NCI-H2196 treated with DMSO at 0.1 percent for 48 hours (cell line): ENCODE data around the gene ELP4.
"Not testable (repeated sequence)": the region's sequence is repeated elsewhere in the genome, so short reads cannot be mapped to it uniquely, and the experiment has no call there.

Experiments
- DNase-seq: peaks from one replicate; lab custom pipeline; 2025; ENCODE audit not compliant: unreplicated experiment; lab: John Stamatoyannopoulos, UW

The ELP4 gene

GRCh38 chr11:31697049-31697448, 187.5 kb downstream of the ELP4 start:
- DNase-seq, result not testable (repeated sequence)

GRCh38 chr11:31699066-31699465, 189.5 kb downstream of the ELP4 start:
- no peak for DNase-seq

- no peak for DNase-seq
Observed at GRCh38 chr11:31702966-31703365, 193.4 kb downstream of the ELP4 start.

GRCh38 chr11:31706357-31706756, 196.8 kb downstream of the ELP4 start:
- DNase-seq, result no peak

GRCh38 chr11:31711137-31711536, 201.6 kb downstream of the ELP4 start:
- DNase-seq, result no peak

- no peak for DNase-seq
Observed at GRCh38 chr11:31712851-31713250, 203.3 kb downstream of the ELP4 start.

GRCh38 chr11:31714840-31715239, 205.3 kb downstream of the ELP4 start:
- no peak for DNase-seq

GRCh38 chr11:31720225-31720624, 210.7 kb downstream of the ELP4 start:
- DNase-seq, result no peak

- DNase-seq, result no peak
Observed at GRCh38 chr11:31720671-31721365, 211.3 kb downstream of the ELP4 start.

- DNase-seq, result no peak
Observed at GRCh38 chr11:31722754-31723153, 213.2 kb downstream of the ELP4 start.

- DNase-seq, result no peak
Observed at GRCh38 chr11:31725176-31725575, 215.6 kb downstream of the ELP4 start.

GRCh38 chr11:31728432-31728831, 218.9 kb downstream of the ELP4 start:
- DNase-seq, result no peak

- DNase-seq, result no peak
Observed at GRCh38 chr11:31740131-31740530, 230.6 kb downstream of the ELP4 start.

GRCh38 chr11:31740731-31741368, 231.3 kb downstream of the ELP4 start:
- DNase-seq, result not testable (repeated sequence)

- no peak for DNase-seq
Observed at GRCh38 chr11:31747581-31747980, 238.0 kb downstream of the ELP4 start.

GRCh38 chr11:31757260-31757835, 247.8 kb downstream of the ELP4 start:
- DNase-seq, result no peak

- DNase-seq, result no peak
Observed at GRCh38 chr11:31761636-31762035, 252.1 kb downstream of the ELP4 start.

- DNase-seq, result no peak
Observed at GRCh38 chr11:31763296-31763695, 253.7 kb downstream of the ELP4 start.

- no peak for DNase-seq
Observed at GRCh38 chr11:31764261-31764660, 254.7 kb downstream of the ELP4 start.

- DNase-seq, result no peak
Observed at GRCh38 chr11:31764766-31765165, 255.2 kb downstream of the ELP4 start.

- DNase-seq, result no peak
Observed at GRCh38 chr11:31767066-31767465, 257.5 kb downstream of the ELP4 start.

GRCh38 chr11:31767685-31768084, 258.1 kb downstream of the ELP4 start:
- no peak for DNase-seq
